ENCODE results near the gene SLC35F3. TPM values are rescaled to one million over a fixed set of nuclear protein-coding genes. Genes with fewer than 3 reads are reported as not detected.

SLC35F3 gene
- total RNA-seq, 2 donors from 2014 or later = 0.13 TPM; not detected in 1

GRCh38 chr1:233994112-233994511 lies 89.6 kb downstream of the SLC35F3 start:
- no peak overlapping the region for H3K27ac ChIP-seq
- DNase-seq = no peak
- TF ChIP-seq, protein P1, sequence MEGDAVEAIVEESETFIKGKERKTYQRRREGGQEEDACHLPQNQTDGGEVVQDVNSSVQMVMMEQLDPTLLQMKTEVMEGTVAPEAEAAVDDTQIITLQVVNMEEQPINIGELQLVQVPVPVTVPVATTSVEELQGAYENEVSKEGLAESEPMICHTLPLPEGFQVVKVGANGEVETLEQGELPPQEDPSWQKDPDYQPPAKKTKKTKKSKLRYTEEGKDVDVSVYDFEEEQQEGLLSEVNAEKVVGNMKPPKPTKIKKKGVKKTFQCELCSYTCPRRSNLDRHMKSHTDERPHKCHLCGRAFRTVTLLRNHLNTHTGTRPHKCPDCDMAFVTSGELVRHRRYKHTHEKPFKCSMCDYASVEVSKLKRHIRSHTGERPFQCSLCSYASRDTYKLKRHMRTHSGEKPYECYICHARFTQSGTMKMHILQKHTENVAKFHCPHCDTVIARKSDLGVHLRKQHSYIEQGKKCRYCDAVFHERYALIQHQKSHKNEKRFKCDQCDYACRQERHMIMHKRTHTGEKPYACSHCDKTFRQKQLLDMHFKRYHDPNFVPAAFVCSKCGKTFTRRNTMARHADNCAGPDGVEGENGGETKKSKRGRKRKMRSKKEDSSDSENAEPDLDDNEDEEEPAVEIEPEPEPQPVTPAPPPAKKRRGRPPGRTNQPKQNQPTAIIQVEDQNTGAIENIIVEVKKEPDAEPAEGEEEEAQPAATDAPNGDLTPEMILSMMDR (IDR thresholded peaks at IDR 0.05) = no peak
- H3K27me3 ChIP-seq = no peaks in the 10 kb centered on the region
- intact Hi-C loops (cut with DNase I) = no loop called here
- H3K9me3 ChIP-seq = no peaks in the 10 kb centered on the region
- no peaks in the 10 kb centered on the region for H3K36me3 ChIP-seq
- H3K4me1 ChIP-seq = no peaks in the 10 kb centered on the region
- H3K4me3 ChIP-seq = no peak overlapping the region
- no peak overlapping the region for H3K9ac ChIP-seq (ENCODE audit: low read depth in 2 of 2, low read length in 2 of 2)

GRCh38 chr1:233998456-233998855 lies 94.0 kb downstream of the SLC35F3 start:
- Histone ChIP-seq H3K27ac (no peak overlapping the region), H3K4me1 (no peaks in the 10 kb centered on the region), H3K36me3 (no peaks in the 10 kb centered on the region), H3K4me3 (no peak overlapping the region), H3K27me3 (no peaks in the 10 kb centered on the region), H3K9me3 (no peaks in the 10 kb centered on the region), H3K9ac (ENCODE audit: low read depth in 2 of 2, low read length in 2 of 2) (no peak overlapping the region)
- DNase-seq = no peak
- TF ChIP-seq, protein P1 (IDR thresholded peaks at IDR 0.05) = no peak
- intact Hi-C loops (cut with DNase I) = no loop called here

GRCh38 chr1:233998891-233999290 lies 94.4 kb downstream of the SLC35F3 start:
- no peak overlapping the region for H3K9ac ChIP-seq (ENCODE audit: low read depth in 2 of 2, low read length in 2 of 2)
- H3K27me3 ChIP-seq = no peaks in the 10 kb centered on the region
- DNase-seq = no peak
- no peaks in the 10 kb centered on the region for H3K9me3 ChIP-seq
- TF ChIP-seq, protein P1 (IDR thresholded peaks at IDR 0.05) = no peak
- intact Hi-C loops (cut with DNase I) = no loop called here
- no peaks in the 10 kb centered on the region for H3K4me1 ChIP-seq
- H3K4me3 ChIP-seq = no peak overlapping the region
- H3K27ac ChIP-seq = no peak overlapping the region
- no peaks in the 10 kb centered on the region for H3K36me3 ChIP-seq

DNA sequence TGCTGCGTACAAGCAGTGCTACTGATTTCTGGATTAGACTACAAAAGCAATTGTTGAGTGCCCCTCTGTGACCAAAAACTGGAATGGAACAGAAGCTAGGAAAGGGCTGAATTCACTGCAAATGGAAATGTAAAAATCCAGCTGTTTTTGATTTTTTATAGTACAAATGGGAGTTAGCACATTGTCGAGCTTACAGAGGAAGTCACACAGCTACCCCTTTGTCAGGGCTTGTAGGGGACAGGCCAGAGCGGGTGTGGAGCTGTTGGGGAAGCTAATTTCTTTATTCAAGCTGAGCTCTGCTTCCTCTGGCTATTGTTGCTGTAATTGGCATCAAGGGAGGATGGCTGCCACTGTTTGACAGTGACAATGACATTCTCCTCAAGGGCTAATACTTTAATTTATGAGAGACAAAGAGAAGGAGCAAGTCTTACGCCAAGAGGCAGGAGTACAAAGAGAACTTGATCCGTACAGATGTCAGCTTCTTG lies 96.1 kb downstream of the SLC35F3 start:
- Histone ChIP-seq H3K9me3 (no peaks in the 10 kb centered on the region), H3K4me1 (no peaks in the 10 kb centered on the region), H3K4me3 (no peak overlapping the region), H3K9ac (ENCODE audit: low read depth in 2 of 2, low read length in 2 of 2) (no peak overlapping the region), H3K36me3 (no peaks in the 10 kb centered on the region), H3K27me3 (no peaks in the 10 kb centered on the region), H3K27ac (no peak overlapping the region)
- intact Hi-C loops (cut with DNase I) = no loop called here
- no peak for DNase-seq
- TF ChIP-seq, protein P1 (IDR thresholded peaks at IDR 0.05) = no peak

DNA sequence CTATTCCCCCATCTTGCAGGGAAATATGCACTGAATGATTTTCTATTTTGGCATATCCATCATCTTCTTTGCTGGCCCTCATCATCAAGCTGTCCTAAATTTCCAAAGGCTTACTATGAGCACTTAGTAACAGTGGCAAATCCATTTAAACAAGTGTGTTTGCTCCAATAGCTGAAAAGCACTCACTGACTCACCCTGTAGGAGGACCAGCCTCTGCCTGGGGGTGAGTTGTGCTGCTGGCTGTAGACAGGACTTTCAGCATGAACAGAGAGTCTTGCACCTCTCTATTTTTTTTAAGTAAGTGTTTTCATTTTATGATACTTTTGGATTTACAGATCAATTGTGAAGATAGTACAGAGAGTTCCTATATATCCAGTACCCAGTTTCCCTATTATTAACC lies 97.3 kb downstream of the SLC35F3 start:
- TF ChIP-seq, protein P1 (IDR thresholded peaks at IDR 0.05) = no peak
- Histone ChIP-seq H3K27me3 (no peaks in the 10 kb centered on the region), H3K9me3 (no peaks in the 10 kb centered on the region), H3K27ac (no peak overlapping the region), H3K4me1 (no peaks in the 10 kb centered on the region), H3K9ac (ENCODE audit: low read depth in 2 of 2, low read length in 2 of 2) (no peak overlapping the region), H3K36me3 (no peaks in the 10 kb centered on the region), H3K4me3 (no peak overlapping the region)
- DNase-seq = no peak
- intact Hi-C loops (cut with DNase I) = no loop called here

Measured in colonic mucosa (tissue), 4 donors.